HG03571 (cell line): Measurements from ENCODE around the gene CCT3.
"Not testable (repeated sequence)": the region's sequence is repeated elsewhere in the genome, so short reads cannot be mapped to it uniquely, and the experiment has no call there.

Source experiments
- ATAC-seq: cut with Tn5 transposase; IDR thresholded peaks from one replicate; pipeline ENCODE4 v1.9.1; 2021; ENCODE audit not compliant: unreplicated experiment

Gene CCT3

DNA sequence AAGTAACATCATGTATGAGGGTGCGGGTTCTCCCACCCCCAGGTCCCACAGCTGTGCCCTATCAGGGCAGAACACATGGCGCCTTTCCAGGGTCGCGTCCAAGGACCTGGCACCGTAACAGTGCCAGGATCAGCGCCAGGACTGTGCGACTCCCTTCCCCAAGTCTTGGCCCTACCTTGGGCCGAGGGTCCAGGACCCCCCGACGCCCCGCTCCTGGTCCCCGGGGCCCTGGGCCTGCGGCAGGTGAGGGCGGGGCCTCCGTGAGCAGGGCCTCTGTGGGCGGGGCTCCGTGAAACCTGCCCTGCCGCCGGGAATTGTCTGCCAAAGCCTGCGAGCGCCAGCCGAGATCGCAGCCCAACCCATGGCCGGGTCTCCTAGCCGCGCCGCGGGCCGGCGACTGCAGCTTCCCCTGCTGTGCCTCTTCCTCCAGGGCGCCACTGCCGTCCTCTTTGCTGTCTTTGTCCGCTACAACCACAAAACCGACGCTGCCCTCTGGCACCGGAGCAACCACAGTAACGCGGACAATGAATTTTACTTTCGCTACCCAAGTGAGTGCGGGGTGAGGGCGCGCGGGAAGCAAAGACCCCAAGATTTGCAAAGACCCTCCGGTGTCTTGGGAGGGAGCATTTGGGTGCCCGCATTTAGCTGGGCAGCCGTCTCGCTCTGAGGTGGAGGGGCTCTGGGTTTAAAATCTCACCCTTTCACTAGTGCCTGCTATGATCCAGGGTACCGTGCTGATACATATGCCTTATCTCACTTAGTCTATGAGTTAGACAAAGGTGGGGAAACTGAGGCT is 31.0 kb upstream of the CCT3 start, which contains the start of gene RHBG:
TSS of gene RHBG (plus strand) at position 323 of the 796 bp plus-strand sequence. CDS start at position 362, 39 bp downstream.
- no peak for ATAC-seq

DNA sequence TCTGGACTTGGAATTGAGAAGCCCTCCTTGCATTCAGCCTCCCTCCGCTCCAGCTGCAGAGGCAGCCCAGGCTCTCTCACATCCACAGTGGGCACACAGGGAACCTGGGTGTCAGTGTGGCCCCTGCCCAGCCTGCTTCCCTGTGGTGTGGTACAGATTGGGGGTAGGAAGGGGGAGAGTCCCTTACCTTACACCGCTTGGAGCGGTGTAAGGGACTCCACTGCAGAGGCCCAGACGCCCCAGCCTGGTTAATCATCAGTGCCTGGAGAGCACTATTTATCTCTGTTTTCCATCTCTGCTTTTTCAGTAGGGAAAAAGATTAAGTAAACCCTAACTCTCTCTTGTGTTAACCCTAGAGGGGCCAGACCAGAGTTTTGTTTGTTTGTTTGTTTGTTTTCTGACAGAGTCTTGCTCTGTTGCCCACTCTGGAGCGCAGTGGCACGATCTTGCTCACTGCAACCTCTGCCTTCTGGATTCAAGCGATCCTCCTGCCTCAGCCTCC is 30.1 kb upstream of the CCT3 start:
- ATAC-seq: no peak

DNA sequence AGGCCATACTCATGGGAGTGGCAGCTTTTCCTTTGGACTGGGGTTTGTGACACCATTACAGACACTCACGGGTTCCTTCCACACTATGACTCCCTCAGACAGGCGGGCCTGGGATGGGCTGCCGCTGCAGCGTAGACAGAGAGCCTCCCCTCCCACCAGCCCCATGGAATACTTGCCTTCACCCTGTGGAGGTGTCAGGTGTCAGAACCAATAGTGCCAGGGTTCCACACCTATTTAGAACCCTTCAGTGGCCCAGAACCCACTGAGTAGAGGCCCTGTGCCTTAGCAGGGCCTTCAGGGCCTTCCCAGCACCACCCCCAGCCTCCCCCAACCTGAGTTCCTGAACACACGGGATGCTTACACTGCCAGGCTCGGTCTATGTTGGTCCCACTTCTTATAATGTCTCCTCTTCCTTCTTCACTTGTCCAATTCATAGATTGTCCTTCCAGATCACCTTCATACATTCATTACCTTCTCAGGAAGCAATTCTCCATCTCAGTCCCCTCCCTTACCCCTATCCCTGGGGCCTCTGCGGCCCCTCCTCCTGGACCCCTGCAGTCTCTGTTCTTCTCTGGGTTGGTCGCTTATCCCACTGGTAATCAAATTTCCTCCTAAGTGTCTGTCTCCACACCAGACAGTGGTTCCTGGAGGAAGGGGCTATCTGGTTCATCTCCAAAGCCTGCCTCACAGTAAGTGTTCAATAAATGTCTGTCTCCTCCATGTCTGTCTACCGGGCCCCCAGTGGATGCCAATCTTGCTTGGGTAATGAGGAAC is 29.5 kb upstream of the CCT3 start:
- ATAC-seq: no peak

DNA sequence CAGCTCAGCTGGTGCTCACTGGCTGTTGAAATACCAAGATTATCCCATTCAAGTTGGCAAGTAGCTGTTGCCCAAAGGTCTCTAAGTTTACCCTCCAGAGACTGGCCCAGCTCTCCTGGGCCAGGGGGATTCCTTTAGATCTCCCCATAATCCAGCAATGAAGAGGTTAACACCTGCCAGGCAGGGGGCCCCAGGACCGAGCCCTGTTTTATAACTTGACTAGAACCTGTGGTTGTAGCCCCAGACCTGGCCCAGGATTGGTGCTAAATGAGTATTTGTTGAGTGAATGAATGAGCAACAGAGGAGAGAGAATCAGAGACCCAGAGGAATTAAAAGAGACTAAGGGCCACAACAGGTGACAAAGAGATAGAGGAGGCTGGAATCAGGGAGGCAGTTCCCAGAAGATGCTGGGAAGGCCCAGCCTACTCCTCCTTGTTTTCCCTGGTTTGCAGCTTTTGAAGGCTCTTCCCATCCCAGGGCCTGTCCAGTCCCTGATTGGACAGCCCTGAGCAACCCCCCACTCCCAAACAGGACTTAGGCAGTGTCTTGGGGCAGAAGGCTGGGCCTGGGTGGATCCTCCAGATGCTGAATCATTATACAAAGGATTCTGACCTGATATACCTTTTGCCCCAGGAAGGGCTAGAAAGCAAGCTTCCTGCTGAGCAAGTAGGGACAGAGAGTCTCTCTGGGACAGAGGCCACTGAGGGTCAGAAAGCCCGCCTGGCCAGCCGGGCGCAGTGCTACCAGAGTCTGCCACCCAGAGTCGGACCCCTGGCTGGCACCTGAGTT is 28.5 kb upstream of the CCT3 start:
- ATAC-seq: no peak

DNA sequence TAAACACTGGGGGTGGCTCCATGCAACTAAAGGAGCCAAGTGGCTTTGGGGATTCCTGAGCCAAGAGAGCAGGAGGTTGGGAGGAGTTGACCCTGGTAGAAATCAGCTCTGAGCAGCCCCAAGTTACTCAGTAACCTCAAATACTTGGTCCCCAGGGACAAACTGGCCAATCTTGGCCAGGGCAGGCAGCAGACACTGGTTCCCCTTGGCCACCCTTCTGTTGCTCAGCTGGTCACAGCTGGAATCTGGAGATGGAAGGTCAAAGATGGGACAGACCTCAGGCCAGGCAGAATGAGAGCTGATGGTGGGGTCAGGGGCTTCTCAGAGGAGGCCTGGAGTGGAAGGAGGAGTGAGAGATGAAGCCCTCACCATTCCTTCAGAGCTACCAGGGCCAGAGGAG is 27.7 kb upstream of the CCT3 start:
- no peak for ATAC-seq

DNA sequence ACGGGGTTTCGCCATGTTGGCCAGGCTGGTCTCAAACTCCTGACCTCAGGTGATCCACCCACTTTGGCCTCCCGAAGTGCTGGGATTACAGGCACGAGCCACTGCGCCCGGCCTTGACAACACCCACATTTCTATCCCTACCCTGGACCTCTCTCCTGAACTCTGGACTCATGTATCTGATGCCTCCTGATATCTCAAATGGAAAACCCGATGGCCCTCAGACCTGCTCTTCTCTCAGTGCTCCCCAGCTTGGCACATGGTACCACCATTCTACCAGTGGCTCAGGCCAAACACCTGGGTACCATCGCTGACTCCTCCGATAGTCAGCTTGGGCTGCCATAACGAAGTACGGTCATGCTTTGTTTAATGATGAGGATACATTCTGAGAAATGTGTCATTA is 22.4 kb upstream of the CCT3 start:
- ATAC-seq: no peak

DNA sequence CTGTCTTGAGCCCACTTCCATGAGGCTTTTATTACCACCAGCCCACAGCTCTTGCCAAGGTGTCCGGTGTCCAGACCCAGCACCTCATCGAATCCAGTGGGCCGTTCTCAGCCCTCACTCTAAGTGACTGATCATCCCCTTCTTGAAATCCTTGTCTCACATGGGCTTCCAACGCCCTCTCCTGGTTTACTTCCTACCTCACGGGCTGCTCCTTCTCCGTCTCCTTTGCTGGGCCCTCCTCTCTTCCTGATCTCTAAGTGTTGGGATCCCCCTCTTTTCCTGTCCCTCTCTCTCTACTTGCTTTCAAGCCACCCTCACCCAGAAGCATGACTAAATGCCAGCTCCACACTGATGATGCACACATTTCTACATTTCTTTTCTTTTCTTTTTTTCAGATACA is 21.9 kb upstream of the CCT3 start:
- no peak for ATAC-seq

DNA sequence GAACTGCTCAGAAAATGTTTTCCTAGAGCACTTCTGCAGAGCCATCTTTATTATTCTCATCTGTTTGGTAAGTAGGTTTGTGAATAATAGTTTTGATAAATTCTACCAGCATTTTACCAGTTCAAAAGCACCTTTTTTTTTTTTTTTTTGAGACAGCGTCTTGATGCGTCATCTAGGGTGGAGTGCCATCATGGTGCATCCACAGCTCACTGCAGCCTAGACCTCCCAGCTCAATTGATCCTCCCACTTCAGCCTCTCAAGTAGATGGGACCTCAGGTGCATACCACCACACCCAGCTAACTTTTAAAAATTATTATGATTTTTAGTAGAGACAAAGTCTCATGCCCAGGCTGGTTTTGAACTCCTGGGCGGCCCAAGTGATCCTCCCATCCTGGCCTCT is 21.2 kb upstream of the CCT3 start:
- ATAC-seq: no peak

DNA sequence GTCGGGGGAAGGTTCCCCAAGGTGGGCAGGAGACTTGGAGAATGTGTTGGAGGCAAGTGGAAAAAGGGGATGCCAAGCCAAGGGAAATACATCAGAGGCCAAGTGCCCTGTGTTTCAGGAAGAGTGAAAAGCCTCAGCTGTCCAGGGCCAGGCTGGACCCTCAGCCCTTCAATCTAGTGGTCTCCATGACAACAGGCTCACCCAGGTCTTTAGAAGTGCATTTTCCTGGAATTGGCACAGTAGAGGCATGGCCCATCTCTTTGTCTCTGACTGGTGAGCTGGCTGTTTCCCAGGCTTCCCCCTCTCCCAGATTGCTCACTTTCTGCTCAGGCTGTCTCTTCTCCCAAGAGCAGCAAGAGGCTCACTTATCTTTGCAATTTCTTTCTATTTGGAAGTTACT is 20.5 kb upstream of the CCT3 start:
- ATAC-seq: no peak

DNA sequence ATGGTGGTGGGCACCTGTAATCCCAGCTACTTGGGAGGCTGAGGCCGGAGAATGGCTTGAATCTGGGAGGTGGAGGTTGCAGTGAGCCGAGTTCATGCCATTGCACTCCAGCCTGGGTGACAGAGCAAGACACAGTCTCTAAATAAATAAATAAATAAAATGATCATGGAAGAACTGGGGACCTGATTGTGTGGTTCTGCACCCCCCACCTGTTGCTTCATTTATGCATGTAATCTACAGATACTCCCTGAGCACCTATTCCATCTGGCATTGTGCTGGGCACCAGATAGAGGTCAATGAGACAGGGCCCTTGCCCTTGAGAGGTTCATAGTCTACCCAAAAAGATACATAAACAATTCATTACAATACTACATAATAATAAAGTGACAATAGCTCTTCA is 19.9 kb upstream of the CCT3 start:
- ATAC-seq: no peak

DNA sequence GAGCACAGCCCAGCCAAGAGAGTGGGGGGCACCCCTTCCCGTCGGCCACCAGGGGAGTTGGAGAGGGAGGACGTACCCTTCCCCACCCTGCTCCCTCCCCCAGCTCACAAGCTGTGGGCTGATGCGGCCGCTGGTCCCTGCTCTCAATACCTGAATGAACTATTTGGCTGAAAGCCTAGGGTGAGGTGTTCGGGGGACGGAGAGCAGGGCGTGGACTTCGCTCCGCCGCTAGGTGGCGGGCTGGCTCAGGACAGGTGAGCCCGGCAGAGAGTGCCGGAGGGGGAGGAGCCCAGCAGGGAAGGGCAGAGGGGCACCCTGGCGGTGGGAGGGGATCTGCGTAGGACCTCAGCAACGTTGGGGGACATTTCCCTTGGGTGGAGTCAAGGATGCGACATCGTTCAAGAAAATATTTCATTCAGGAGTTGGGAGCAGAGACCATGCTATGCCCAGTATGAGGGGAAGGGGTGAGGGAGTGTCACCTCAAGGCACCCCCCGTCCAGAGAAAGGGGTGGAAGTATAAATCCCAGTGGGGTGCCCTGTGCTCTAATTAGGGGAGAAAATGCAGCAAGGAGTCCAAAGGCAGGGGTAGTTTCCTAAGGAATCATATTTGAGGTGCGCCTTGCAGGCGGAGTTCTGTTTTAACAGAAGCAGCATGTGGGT is 18.9 kb upstream of the CCT3 start:
- peak; percentile 62 for ATAC-seq

DNA sequence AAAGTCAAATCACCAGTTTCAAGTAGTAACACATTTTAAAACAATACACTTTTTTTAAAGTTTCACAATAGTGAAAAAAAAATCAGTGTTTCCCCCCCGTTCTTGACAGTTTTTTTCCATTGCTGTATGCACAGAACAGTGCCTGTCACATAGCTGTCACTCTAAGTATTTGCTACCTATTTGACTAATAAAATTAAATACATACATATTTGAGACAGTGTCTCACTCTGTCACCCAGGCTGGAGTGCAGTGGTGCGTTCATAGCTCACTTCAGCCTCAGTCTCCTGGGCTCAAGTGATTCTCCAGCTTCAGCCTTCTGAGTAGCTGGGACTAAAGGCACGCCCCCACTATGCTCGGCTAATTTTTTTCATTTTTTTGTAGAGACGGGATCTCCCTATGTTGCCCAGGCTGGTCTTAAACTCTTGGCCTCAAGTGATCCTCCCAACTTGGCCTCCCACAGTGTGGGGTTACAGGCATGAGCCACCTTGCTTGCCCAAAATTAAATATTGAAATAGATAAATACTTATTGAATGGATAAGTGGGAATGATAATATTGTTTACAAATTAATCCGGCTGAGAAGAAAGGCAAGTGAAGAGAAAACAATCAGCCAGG is 18.3 kb upstream of the CCT3 start:
- no peak for ATAC-seq

DNA sequence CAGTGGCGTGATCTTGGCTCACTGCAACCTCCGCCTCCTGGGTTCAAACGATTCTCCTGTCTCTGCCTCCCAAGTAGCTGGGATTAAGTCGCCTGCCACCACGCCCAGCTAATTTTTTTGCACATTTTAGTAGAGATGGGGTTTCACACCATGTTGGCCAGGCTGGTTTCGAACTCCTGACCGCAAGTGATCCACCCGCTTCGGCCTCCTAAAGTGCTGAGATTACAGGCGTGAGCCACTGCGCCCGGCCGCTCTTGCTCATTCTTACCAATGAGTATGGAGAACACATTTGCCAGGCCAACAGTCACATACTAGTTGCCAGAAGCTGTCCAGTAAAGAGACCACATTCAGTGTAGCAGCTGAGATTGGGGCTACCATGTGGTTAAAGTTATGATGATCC is 14.4 kb upstream of the CCT3 start:
- ATAC-seq: not testable (repeated sequence)

DNA sequence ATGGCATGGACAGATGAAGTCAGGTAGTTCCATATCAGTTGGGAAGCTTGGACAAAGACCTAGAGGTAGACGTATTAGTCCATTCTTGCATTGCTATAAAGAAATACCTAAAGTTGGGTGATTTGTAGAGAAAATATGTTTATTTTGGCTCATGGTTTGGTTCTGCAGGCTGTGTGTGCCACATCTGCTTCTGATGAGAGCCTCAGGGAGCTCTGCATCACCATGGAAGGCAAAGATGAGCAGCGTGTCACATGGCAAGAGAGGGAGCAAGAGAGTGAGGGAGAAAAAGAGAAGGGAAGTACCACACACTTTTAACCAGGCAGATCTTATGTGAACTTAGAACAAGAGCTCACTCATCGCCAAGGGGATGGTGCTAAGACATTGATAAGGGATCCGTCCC is 9.2 kb upstream of the CCT3 start:
- ATAC-seq: no peak

DNA sequence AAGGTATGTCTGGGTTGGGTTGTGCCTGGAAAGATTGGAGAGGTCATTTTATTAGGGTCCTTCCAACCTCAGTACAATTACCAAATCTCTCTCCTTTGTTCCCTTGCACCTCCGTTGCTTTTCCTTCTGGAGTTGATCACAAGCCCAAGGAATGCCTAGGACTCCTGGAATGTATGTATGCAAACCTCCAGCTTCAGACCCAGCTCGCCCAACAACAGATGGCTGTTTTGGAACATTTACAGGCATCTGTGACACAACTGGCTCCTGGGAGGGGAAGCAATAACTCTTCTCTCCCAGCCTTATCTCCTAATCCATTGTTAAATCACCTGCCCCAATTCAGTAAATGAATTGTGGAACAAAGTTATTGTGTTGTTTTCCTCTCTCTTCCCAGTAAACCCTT is 8.5 kb upstream of the CCT3 start:
- no peak for ATAC-seq

DNA sequence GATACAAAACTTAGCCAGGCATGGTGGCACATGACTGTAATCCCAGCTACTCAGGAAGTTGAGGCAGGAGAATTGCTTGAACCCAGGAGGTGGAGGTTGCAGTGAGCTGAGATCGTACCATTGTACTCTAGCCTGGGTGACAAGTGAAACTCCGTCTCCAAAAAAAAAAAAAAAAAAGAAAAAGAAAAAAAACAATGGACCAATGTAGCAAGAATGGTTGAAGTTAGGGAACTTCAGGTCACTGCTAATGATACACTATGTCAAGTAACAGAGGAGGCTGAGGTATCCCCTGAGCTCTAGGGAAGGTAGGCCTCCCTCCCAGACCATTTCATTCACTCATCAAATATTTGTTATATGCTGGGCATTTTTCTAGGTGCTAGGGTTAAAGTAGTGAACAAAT is 7.9 kb upstream of the CCT3 start:
- not testable (repeated sequence) for ATAC-seq

DNA sequence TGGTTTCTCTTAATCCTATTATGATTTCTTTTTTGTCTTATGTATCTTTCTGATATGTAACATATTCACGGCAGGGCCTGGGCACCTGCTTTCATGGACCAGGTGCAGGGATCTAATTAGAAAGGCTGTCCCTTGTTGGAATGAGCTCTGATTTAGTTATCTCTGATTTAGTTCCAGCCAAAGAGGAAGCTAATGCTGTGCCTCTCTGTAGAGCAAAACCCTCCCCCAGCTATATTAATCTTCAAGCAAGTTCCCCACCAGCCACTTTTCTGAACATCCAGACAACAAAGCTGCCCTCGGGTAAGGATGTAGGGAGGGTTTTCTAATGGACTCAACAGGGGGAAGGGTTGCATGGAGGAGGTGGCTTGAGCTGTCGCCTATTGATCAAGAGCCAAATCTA is 6.3 kb upstream of the CCT3 start:
- ATAC-seq: no peak

DNA sequence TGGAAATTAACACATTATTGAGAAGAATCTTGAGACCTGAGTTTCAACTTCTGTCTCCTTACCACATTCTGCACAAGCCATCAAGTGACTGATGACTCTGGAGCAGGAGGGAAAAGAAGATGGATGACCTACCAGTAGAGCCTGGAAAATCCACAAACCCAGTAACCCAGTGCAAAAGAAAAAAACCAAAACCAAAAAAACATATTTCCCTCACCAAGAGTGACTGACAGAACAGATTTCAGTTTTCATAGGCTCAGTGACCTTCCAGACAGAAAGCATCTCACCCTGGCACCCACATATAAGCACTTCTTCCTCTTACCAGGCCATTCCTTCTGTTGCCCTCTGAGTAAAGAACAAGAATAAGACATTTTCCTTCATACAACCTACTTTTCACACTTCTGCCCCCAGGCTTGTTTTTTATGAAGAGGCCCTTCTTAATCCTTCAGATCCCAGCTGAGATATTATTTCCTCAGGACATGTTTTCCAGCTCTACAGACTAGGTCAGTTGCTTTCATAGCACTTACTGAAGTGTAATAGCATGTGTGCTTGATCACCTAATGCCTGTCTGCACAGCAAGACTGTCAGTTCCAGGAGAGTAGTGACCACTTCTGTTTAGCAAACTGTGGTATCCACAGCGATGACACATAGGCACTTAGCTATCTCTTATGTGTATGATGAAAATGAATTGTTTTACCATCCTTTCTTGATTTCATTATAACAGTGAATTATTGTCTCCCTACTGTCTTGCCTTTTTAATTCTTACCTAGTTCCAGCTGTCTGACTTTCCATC is 4.3 kb upstream of the CCT3 start:
- ATAC-seq: no peak

DNA sequence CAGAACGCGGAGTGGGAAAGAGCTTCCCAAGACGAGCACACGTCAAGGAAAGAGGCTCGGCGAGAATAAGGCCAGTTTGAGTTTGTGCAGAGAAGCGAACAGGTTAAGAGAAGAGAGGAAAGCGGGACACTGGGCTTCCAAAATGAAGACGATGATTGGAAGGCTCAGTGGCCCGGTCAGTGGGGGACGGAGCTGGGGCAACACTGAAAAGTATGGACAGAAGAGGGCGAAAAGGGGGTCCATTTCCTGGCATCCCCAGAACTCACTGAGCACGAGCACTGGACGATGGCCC is 258 bp downstream of the CCT3 start:
- no peak for ATAC-seq
